GM12873 (cell line): ENCODE results near the gene MYO5B.

Experiments used
- CTCF ChIP-seq: IDR thresholded peaks from 2 replicates; pipeline ENCODE4 v1.5.1; 2012; ENCODE audit warnings: low read depth, mild to moderate bottlenecking, moderate library complexity, low read length, control low read depth; ENCODE audit not compliant: insufficient read depth; ENCODE audit errors: missing control alignments

The MYO5B gene

GRCh38 chr18:49931760-49932159 lies 263.2 kb downstream of the MYO5B start:
- no peak for TF ChIP-seq CTCF

GRCh38 chr18:49931179-49931578 lies 263.8 kb downstream of the MYO5B start:
- no peak for TF ChIP-seq CTCF

GRCh38 chr18:49926106-49926745 lies 268.7 kb downstream of the MYO5B start:
- TF ChIP-seq CTCF, result no peak

- no peak for TF ChIP-seq CTCF
Measured at GRCh38 chr18:49924293-49924983, 270.5 kb downstream of the MYO5B start.

- no peak for TF ChIP-seq CTCF
Measured at GRCh38 chr18:49922228-49922627, 272.7 kb downstream of the MYO5B start.

GRCh38 chr18:49921318-49921985 lies 273.5 kb downstream of the MYO5B start:
- no peak for TF ChIP-seq CTCF

- no peak for TF ChIP-seq CTCF
Measured at GRCh38 chr18:49920731-49921130, 274.2 kb downstream of the MYO5B start.
